GM19372 (cell line): ENCODE results near the gene GPLD1.
"Not testable (repeated sequence)": the region's sequence is repeated elsewhere in the genome, so short reads cannot be mapped to it uniquely, and the experiment has no call there.

Source experiments
- ATAC-seq: cut with Tn5 transposase; IDR thresholded peaks from one replicate; pipeline ENCODE4 v1.9.1; 2021; ENCODE audit warnings: mild to moderate bottlenecking, low read depth, moderate library complexity; ENCODE audit not compliant: unreplicated experiment

GPLD1 gene

GRCh38 chr6:24426729-24427446 is 62.5 kb downstream of the GPLD1 start:
- ATAC-seq: no peak

GRCh38 chr6:24425091-24425490 is 64.3 kb downstream of the GPLD1 start:
- no peak for ATAC-seq

GRCh38 chr6:24419526-24419925 is 69.9 kb downstream of the GPLD1 start:
- no peak for ATAC-seq

- peak; percentile 80 for ATAC-seq
These were observed 73.6 kb downstream of the GPLD1 start for GRCh38 chr6:24415753-24416152.

- ATAC-seq: not testable (repeated sequence)
These were observed 74.8 kb downstream of the GPLD1 start for GRCh38 chr6:24414531-24414930.

GRCh38 chr6:24412294-24412693 is 77.1 kb downstream of the GPLD1 start:
- ATAC-seq: no peak

GRCh38 chr6:24410622-24411021 is 78.8 kb downstream of the GPLD1 start:
- no peak for ATAC-seq

GRCh38 chr6:24408719-24409410 is 80.5 kb downstream of the GPLD1 start:
- peak; percentile 76 for ATAC-seq

GRCh38 chr6:24405262-24405661 is 84.1 kb downstream of the GPLD1 start:
- ATAC-seq: no peak

- no peak for ATAC-seq
These were observed 85.9 kb downstream of the GPLD1 start for GRCh38 chr6:24403501-24403824.

- peak; percentile 95 for ATAC-seq
These were observed 86.5 kb downstream of the GPLD1 start, which contains the start of gene MRS2 for GRCh38 chr6:24402697-24403500. MRS2 (plus strand) TSS chr6:24402936; CDS start chr6:24403047, 111 bp downstream.

- no peak for ATAC-seq
These were observed 87.9 kb downstream of the GPLD1 start for GRCh38 chr6:24401458-24401857.

GRCh38 chr6:24400045-24401039 is 89.0 kb downstream of the GPLD1 start:
- ATAC-seq: not testable (repeated sequence)

GRCh38 chr6:24397631-24398030 is 91.7 kb downstream of the GPLD1 start:
- ATAC-seq: no peak

GRCh38 chr6:24396824-24397223 is 92.6 kb downstream of the GPLD1 start:
- ATAC-seq: no peak

GRCh38 chr6:24394780-24395437 is 94.5 kb downstream of the GPLD1 start:
- ATAC-seq: no peak

- ATAC-seq: no peak
These were observed 95.2 kb downstream of the GPLD1 start for GRCh38 chr6:24394061-24394779.

- peak; percentile 96 for ATAC-seq
These were observed 97.5 kb downstream of the GPLD1 start for GRCh38 chr6:24391756-24392405.
